Mesenchymal stem cell (in vitro differentiated cells and primary cell): ENCODE results near the gene MLXIP.

Experiments
- DNase-seq: peaks from one replicate; pipeline ENCODE4 v3.0.0-alpha.2; 2013
- H2AFZ ChIP-seq: one replicate; pipeline ENCODE4 v1.6.1; 2013; ENCODE audit warnings: low read depth, mild to moderate bottlenecking, control low read depth, inconsistent platforms, low read length, moderate library complexity
- H2AK5ac ChIP-seq: 2 replicates; pipeline ENCODE4 v1.6.1; 2013; ENCODE audit warnings: low read length, moderate library complexity, mild to moderate bottlenecking, inconsistent platforms; ENCODE audit not compliant: severe bottlenecking
- H2BK120ac ChIP-seq: one replicate; pipeline ENCODE4 v1.6.1; 2013; ENCODE audit warnings: low read depth, mild to moderate bottlenecking, inconsistent platforms, low read length, moderate library complexity
- H2BK12ac ChIP-seq, 2 experiments: one replicate each; pipeline ENCODE4 v1.6.1; 2013; ENCODE audit warnings: inconsistent platforms in 2 of 2, low read length in 2 of 2, mild to moderate bottlenecking in 2 of 2, moderate library complexity in 2 of 2, control low read depth in 1 of 2
- H2BK15ac ChIP-seq: one replicate; pipeline ENCODE4 v1.6.1; 2013; ENCODE audit warnings: mild to moderate bottlenecking, low read depth, inconsistent platforms; ENCODE audit not compliant: poor library complexity, severe bottlenecking
- H2BK5ac ChIP-seq: 2 replicates; pipeline ENCODE4 v1.6.1; 2013; ENCODE audit warnings: low read depth, mild to moderate bottlenecking, low read length, control low read depth, inconsistent platforms; ENCODE audit not compliant: poor library complexity, severe bottlenecking
- H3K14ac ChIP-seq, 2 experiments: one replicate each; pipeline ENCODE4 v1.6.1; 2013; ENCODE audit warnings: inconsistent platforms in 2 of 2, low read length in 2 of 2, control low read depth in 1 of 2, mild to moderate bottlenecking in 1 of 2, moderate library complexity in 1 of 2
- H3K18ac ChIP-seq, 2 experiments: one replicate each; pipeline ENCODE4 v1.6.1; 2013; ENCODE audit warnings: inconsistent platforms in 2 of 2, low read length in 2 of 2, control low read depth in 1 of 2, low read depth in 1 of 2, mild to moderate bottlenecking in 1 of 2
- H3K23ac ChIP-seq, 2 experiments: one replicate each; pipeline ENCODE4 v1.6.1; 2013; ENCODE audit warnings: inconsistent platforms in 2 of 2, low read length in 2 of 2, mild to moderate bottlenecking in 2 of 2, moderate library complexity in 2 of 2, control low read depth in 1 of 2
- H3K27ac ChIP-seq: 2 replicates; pipeline ENCODE4 v1.5.1; 2013; ENCODE audit warnings: mild to moderate bottlenecking, moderate library complexity, low read length, control low read depth, inconsistent platforms; ENCODE audit not compliant: poor library complexity, severe bottlenecking
- H3K27me3 ChIP-seq, 2 experiments: 2 replicates each; pipeline versions ENCODE4 v1.6.1 to v1.7.0; 2013; ENCODE audit warnings: low read length in 2 of 2, mild to moderate bottlenecking in 2 of 2, moderate library complexity in 2 of 2, control low read depth in 1 of 2, inconsistent platforms in 1 of 2; ENCODE audit not compliant: control insufficient read depth in 1 of 2, insufficient read depth in 1 of 2
- H3K36me3 ChIP-seq, 2 experiments: 2 replicates each; pipeline versions ENCODE4 v1.6.1 to v1.7.0; 2013; ENCODE audit warnings: low read length in 2 of 2, control low read depth in 1 of 2, inconsistent platforms in 1 of 2, low read depth in 1 of 2, mild to moderate bottlenecking in 1 of 2; ENCODE audit not compliant: insufficient read depth in 2 of 2, control insufficient read depth in 1 of 2
- H3K4ac ChIP-seq, 2 experiments: one replicate each; pipeline ENCODE4 v1.6.1; 2013; ENCODE audit warnings: inconsistent platforms in 2 of 2, low read length in 2 of 2, mild to moderate bottlenecking in 2 of 2, moderate library complexity in 2 of 2, control low read depth in 1 of 2, low read depth in 1 of 2
- H3K4me1 ChIP-seq: 2 replicates; pipeline ENCODE4 v1.6.1; 2013; ENCODE audit warnings: low read depth, low read length, control low read depth; ENCODE audit not compliant: control insufficient read depth, insufficient read depth
- H3K4me2 ChIP-seq: 2 replicates; pipeline ENCODE4 v1.6.1; 2013; ENCODE audit warnings: low read length, mild to moderate bottlenecking, inconsistent platforms; ENCODE audit not compliant: poor library complexity, severe bottlenecking
- H3K4me3 ChIP-seq, 2 experiments: 2 replicates each; pipeline versions ENCODE4 v1.5.1 to v1.7.0; 2013; ENCODE audit warnings: low read length in 2 of 2, mild to moderate bottlenecking in 2 of 2, control low read depth in 1 of 2, low read depth in 1 of 2; ENCODE audit not compliant: insufficient read depth in 1 of 2
- H3K79me1 ChIP-seq: replicated peaks from 2 replicates; pipeline ENCODE4 v1.6.1; 2013; ENCODE audit warnings: mild to moderate bottlenecking, control low read depth, low read length, inconsistent platforms; ENCODE audit not compliant: poor library complexity, severe bottlenecking
- H3K9ac ChIP-seq: 2 replicates; pipeline ENCODE4 v1.7.0; 2013; ENCODE audit warnings: mild to moderate bottlenecking, low read length, moderate library complexity
- H3K9me3 ChIP-seq: 2 replicates; pipeline ENCODE4 v1.7.0; 2013; ENCODE audit warnings: mild to moderate bottlenecking, low read length; ENCODE audit not compliant: control insufficient read depth
- H4K8ac ChIP-seq: one replicate; pipeline ENCODE4 v1.6.1; 2013; ENCODE audit warnings: inconsistent platforms, mild to moderate bottlenecking, low read length, moderate library complexity
- H4K91ac ChIP-seq: one replicate; pipeline ENCODE4 v1.6.1; 2013; ENCODE audit warnings: mild to moderate bottlenecking, low read length, inconsistent platforms
- WGBS: methylation state at CpG from one replicate; pipeline ENCODE4 v1.1.7; 2013; ENCODE audit warnings: mixed read lengths; 5-methylcytosine and 5-hydroxymethylcytosine counted together

The MLXIP gene

DNA sequence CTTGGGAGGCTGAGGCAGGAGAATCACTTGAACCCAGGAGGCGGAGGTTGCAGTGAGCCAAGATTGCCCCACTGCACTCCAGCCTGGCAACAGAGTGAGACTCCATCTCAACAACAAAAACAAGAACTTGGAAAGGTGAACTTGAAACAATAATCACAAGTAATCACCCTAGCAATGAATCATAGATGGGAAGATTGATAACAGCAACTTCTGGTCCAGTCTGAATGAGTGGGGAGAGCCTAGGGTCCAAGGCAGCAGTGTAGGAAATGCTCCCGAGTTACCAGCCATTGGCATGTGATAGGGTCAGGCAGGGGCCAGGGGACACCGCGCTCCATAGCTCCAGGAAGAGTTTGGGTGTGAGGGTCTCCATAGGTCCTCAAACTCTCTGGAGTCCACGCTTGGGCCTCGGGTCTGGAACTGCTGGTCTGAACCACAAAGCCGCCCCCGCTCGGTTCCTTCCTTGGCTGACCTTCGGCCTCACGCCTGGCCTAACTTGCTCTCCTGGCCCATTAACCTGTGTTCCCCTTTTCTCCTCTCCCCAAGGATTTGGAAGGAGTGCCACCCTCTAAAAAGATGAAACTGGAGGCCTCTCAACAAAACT is 19.9 kb upstream of the MLXIP start:
- H3K4ac ChIP-seq: no peak overlapping the region
- no peak for DNase-seq
- H3K4me2 ChIP-seq: no peak overlapping the region
- H4K8ac ChIP-seq: no peak overlapping the region
- H3K79me1 ChIP-seq: peaks cover 3% of the 10 kb centered on the region
- H2AK5ac ChIP-seq: no peak overlapping the region
- no peak overlapping the region for H2BK12ac ChIP-seq
- H3K9me3 ChIP-seq: no peaks in the 10 kb centered on the region
- H2AFZ ChIP-seq: no peak overlapping the region
- no peak overlapping the region for H4K91ac ChIP-seq
- no peak overlapping the region for H2BK15ac ChIP-seq
- no peak overlapping the region for H3K4me3 ChIP-seq
- no peaks in the 10 kb centered on the region for H3K27me3 ChIP-seq
- peaks cover 6 to 66% of the 10 kb centered on the region in 2 experiments for H3K36me3 ChIP-seq
- 97% methylated on average over 11 of the region's 11 CpGs for WGBS
- no peak overlapping the region for H2BK5ac ChIP-seq
- no peak overlapping the region for H3K27ac ChIP-seq
- no peak overlapping the region for H2BK120ac ChIP-seq
- H3K4me1 ChIP-seq: peaks cover 22% of the 10 kb centered on the region
- H3K9ac ChIP-seq: no peak overlapping the region
- H3K23ac ChIP-seq: no peak overlapping the region
- H3K18ac ChIP-seq: no peak overlapping the region
- H3K14ac ChIP-seq: no peak overlapping the region

DNA sequence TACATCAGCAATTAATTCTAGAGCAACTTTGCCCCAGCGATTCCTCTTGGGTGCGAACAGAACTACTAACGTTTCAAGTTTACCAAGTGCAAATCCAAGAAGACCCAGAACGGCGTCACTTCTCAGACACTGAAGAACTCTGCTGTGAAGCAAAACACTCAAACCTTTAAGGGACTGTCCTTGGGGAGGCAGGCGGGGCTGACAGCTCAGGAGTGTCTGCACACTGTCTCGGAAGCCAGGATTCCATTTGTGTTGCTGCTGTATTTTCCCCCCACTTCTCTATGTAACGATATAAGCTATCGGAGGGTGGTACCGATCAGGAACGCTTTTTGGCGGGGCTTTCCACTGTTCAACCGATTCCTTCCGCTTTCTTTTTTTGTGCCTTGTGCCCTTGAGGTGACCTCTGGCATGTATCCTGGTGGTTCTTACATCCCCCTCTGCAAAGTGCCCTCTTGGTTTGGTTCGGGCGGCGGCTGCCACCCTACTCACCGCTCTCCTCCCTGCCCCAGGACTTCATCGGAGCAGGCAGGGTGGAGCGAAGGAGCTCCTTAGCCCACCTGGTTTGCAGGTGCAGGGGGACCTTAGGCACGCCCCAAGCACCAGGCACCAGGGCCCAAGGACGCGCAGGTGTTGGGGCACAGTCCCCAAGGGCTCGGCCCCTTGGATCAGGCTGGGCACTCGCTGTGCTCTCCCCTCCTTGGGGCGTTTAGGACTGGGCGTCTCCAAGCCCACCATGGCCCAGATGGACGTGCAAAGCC is 19.2 kb upstream of the MLXIP start:
- H3K27me3 ChIP-seq: no peaks in the 10 kb centered on the region
- H2BK120ac ChIP-seq: no peak overlapping the region
- no peak overlapping the region for H3K9ac ChIP-seq
- H2BK12ac ChIP-seq: no peak overlapping the region
- H3K4me3 ChIP-seq: no peak overlapping the region
- H3K4me2 ChIP-seq: no peak overlapping the region
- H3K79me1 ChIP-seq: peaks cover 3% of the 10 kb centered on the region
- H4K8ac ChIP-seq: no peak overlapping the region
- no peak overlapping the region for H3K14ac ChIP-seq
- H3K27ac ChIP-seq: no peak overlapping the region
- H2BK5ac ChIP-seq: no peak overlapping the region
- 96% methylated on average over 28 of the region's 28 CpGs for WGBS
- no peak overlapping the region for H4K91ac ChIP-seq
- no peak for DNase-seq
- H3K4me1 ChIP-seq: peaks cover 28% of the 10 kb centered on the region
- H3K23ac ChIP-seq: no peak overlapping the region
- no peak overlapping the region for H2BK15ac ChIP-seq
- H3K36me3 ChIP-seq: peaks cover 6 to 66% of the 10 kb centered on the region in 2 experiments
- H3K18ac ChIP-seq: no peak overlapping the region
- H2AK5ac ChIP-seq: no peak overlapping the region
- H2AFZ ChIP-seq: no peak overlapping the region
- no peaks in the 10 kb centered on the region for H3K9me3 ChIP-seq
- H3K4ac ChIP-seq: peak overlapping the region in 1 of 2 experiments; percentile 35

DNA sequence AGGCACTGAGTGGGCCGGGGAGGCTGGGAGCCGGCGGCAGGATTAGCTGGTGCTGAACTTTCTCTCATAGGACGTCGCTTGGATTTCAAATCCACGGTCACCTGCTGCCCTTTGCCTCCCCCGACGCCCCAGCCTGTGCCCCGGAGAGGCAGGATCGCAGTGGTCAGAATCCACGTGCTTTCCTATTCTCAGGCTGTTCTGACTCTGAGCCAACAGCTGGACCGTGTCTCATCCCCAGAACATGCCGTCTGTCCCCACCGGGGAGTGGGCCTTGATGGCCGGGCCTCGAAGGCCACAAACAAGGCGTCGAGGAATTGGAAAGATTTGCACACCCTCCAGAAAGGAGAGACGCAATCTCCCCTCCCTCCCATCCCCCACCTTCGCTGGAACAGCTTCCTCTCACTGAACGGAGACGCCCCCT is 18.5 kb upstream of the MLXIP start:
- H2BK120ac ChIP-seq: no peak overlapping the region
- H3K36me3 ChIP-seq: peaks cover 6 to 61% of the 10 kb centered on the region in 2 experiments
- peaks cover 2% of the 10 kb centered on the region for H3K79me1 ChIP-seq
- no peaks in the 10 kb centered on the region for H3K9me3 ChIP-seq
- H3K27me3 ChIP-seq: no peaks in the 10 kb centered on the region
- WGBS: 80% methylated on average over 22 of the region's 22 CpGs
- DNase-seq: no peak
- H2BK15ac ChIP-seq: no peak overlapping the region
- H4K8ac ChIP-seq: no peak overlapping the region
- H3K4ac ChIP-seq: no peak overlapping the region
- H4K91ac ChIP-seq: no peak overlapping the region
- peaks cover 27% of the 10 kb centered on the region for H3K4me1 ChIP-seq
- no peak overlapping the region for H2BK12ac ChIP-seq
- no peak overlapping the region for H2AK5ac ChIP-seq
- no peak overlapping the region for H3K9ac ChIP-seq
- H3K4me3 ChIP-seq: no peak overlapping the region
- no peak overlapping the region for H2AFZ ChIP-seq
- no peak overlapping the region for H3K27ac ChIP-seq
- no peak overlapping the region for H2BK5ac ChIP-seq
- H3K18ac ChIP-seq: no peak overlapping the region
- H3K4me2 ChIP-seq: no peak overlapping the region
- H3K23ac ChIP-seq: no peak overlapping the region
- no peak overlapping the region for H3K14ac ChIP-seq

DNA sequence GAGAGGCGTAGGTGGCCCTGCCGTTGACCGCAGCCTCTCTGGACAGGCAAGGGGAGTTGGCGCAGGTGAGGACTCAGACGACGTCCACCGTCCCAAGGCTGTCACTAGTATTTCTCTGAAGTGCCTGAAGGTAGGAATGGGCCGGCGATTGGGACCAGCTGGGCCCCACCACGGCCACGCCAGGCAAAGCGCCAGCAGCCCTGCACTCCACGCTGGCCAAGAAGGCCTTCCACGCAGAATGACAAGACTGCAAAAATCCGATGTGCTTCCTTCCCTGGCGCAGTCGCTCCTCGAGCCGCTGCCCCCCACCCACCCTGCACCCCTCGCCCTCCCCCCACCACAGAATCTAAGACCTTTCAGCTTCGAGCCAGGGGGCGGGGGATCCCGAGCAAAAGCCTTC is 17.3 kb upstream of the MLXIP start:
- Histone ChIP-seq H3K79me1 (peaks cover 3% of the 10 kb centered on the region), H3K18ac (no peak overlapping the region), H3K9me3 (no peaks in the 10 kb centered on the region), H3K36me3 (peaks cover 6 to 50% of the 10 kb centered on the region in 2 experiments), H3K14ac (no peak overlapping the region), H4K8ac (no peak overlapping the region), H3K4me2 (no peak overlapping the region), H3K27me3 (no peaks in the 10 kb centered on the region), H4K91ac (no peak overlapping the region), H3K4me1 (peaks cover 31% of the 10 kb centered on the region), H3K27ac (no peak overlapping the region), H3K4ac (no peak overlapping the region), H2BK12ac (no peak overlapping the region), H2AFZ (no peak overlapping the region), H2AK5ac (no peak overlapping the region), H3K9ac (no peak overlapping the region), H3K23ac (no peak overlapping the region), H2BK5ac (no peak overlapping the region), H2BK120ac (no peak overlapping the region), H3K4me3 (no peak overlapping the region), H2BK15ac (no peak overlapping the region)
- no peak for DNase-seq
- WGBS: 98% methylated on average over 22 of the region's 23 CpGs
